ENCODE data around the gene EHMT1. TPM values are rescaled to one million over a fixed set of nuclear protein-coding genes. Genes with fewer than 3 reads are reported as not detected.

Gene EHMT1
- total and polyA plus RNA-seq, 10 of the 15 experiments (the other 5 are each of a cell fraction or from before 2014, with no cell fraction given) = 2.9 to 100 (median 48.1) TPM

- intact Hi-C loops (cut with micrococcal nuclease; ENCODE audit: unreplicated experiment) (no loop called here), in situ Hi-C loops (cut with MboI) (no loop called here)
- Histone ChIP-seq H4K20me1 (ENCODE audit: control insufficient read depth, insufficient read depth) (no peaks in the 10 kb centered on the region), H3K4me2 (ENCODE audit: control insufficient read depth, insufficient read depth) (no peak overlapping the region), H3K36me3 (ENCODE audit: control insufficient read depth in 2 of 2, insufficient read depth in 2 of 2, low read length in 1 of 2) (peaks cover 21 to 39% of the 10 kb centered on the region in 2 experiments), H3K4me3 (no peak overlapping the region), H3K27me3 (replicated peaks in 1 of 2; ENCODE audit: control insufficient read depth in 2 of 2, insufficient read depth in 2 of 2, low read length in 1 of 2) (no peaks in the 10 kb centered on the region), H3K9ac (ENCODE audit: control insufficient read depth, insufficient read depth, low read length) (no peak overlapping the region), H3K9me3 (replicated peaks; ENCODE audit: control insufficient read depth, insufficient read depth, low read length) (no peaks in the 10 kb centered on the region; the same call in 1 of the 3 replicates), H3K27ac (ENCODE audit: control insufficient read depth, insufficient read depth) (no peak overlapping the region; the same call in 1 of the 2 replicates), H2AFZ (ENCODE audit: control insufficient read depth, low read depth, low read length) (no peak overlapping the region), H3K79me2 (ENCODE audit: control insufficient read depth, insufficient read depth, low read length) (peaks cover 8% of the 10 kb centered on the region), H3K4me1 (ENCODE audit: control insufficient read depth, insufficient read depth, low read length) (peaks cover 39% of the 10 kb centered on the region)
- WGBS (ENCODE audit: insufficient coverage, insufficient replicate concordance, low lambda C conversion rate, missing lambda C conversion rate) = 88% methylated on average over 4 of the region's 4 CpGs
- ChIA-PET POLR2A (interaction anchor here (1.8 kb wide), 2 partner anchors 9 to 11 kb away, joined by 4 to 7 read pairs; no protein-coding TSS in a partner anchor), RAD21 (ENCODE audit: unreplicated experiment) (interaction anchor here (1.4 to 2.2 kb wide), 2 partner anchors 12 to 77 kb away, joined by 5 to 7 read pairs; no protein-coding TSS in a partner anchor), CTCF (interaction anchor here (0.7 to 1.8 kb wide), 4 partner anchors 8 to 17 kb away, joined by 3 to 4 read pairs (median 4); no protein-coding TSS in a partner anchor), SMC1A (ENCODE audit: uncharacterized antibody, unreplicated experiment) (interaction anchor here (1.0 to 2.2 kb wide), 4 partner anchors 9 to 13 kb away, joined by 4 to 9 read pairs (median 4); no protein-coding TSS in a partner anchor)
- DNase-seq (ENCODE audit: low read depth, low spot score) = no peak
- TF ChIP-seq CBX3 (IDR thresholded peaks at IDR 0.05; ENCODE audit: borderline replicate concordance, low read depth) (no peak), RAD51 (IDR thresholded peaks at IDR 0.05) (no peak), WRNIP1 (IDR thresholded peaks at IDR 0.05; ENCODE audit: borderline replicate concordance, low read depth, low read length) (no peak), TAF1 (IDR thresholded peaks at IDR 0.05; ENCODE audit: borderline replicate concordance, low read depth, low read length) (no peak), EP300 (IDR thresholded peaks at IDR 0.05; ENCODE audit: borderline replicate concordance in 1 of 2, control insufficient read depth in 1 of 2, low read depth in 2 of 2, low read length in 2 of 2) (no peak), MTA2 (IDR thresholded peaks at IDR 0.05; ENCODE audit: low read depth) (no peak)
- BruUV-seq (replicated peaks) = no TSS peak
- no peak for ATAC-seq
- FAIRE-seq = no peak
Measured at GRCh38 chr9:137749511-137749910, 130.7 kb downstream of the EHMT1 start.

- Histone ChIP-seq H3K79me2 (ENCODE audit: control insufficient read depth, insufficient read depth, low read length) (peaks cover 8% of the 10 kb centered on the region), H3K9me3 (replicated peaks; ENCODE audit: control insufficient read depth, insufficient read depth, low read length) (peaks cover 4% of the 10 kb centered on the region; the same call in 2 of the 3 replicates), H2AFZ (ENCODE audit: control insufficient read depth, low read depth, low read length) (no peak overlapping the region), H3K27ac (ENCODE audit: control insufficient read depth, insufficient read depth) (no peak overlapping the region), H3K36me3 (ENCODE audit: control insufficient read depth in 2 of 2, insufficient read depth in 2 of 2, low read length in 1 of 2) (peaks cover 24 to 44% of the 10 kb centered on the region in 2 experiments), H3K4me3 (no peak overlapping the region), H3K4me2 (ENCODE audit: control insufficient read depth, insufficient read depth) (no peak overlapping the region), H3K9ac (ENCODE audit: control insufficient read depth, insufficient read depth, low read length) (no peak overlapping the region), H4K20me1 (ENCODE audit: control insufficient read depth, insufficient read depth) (no peaks in the 10 kb centered on the region), H3K27me3 (replicated peaks in 1 of 2; ENCODE audit: control insufficient read depth in 2 of 2, insufficient read depth in 2 of 2, low read length in 1 of 2) (no peaks in the 10 kb centered on the region), H3K4me1 (ENCODE audit: control insufficient read depth, insufficient read depth, low read length) (peaks cover 34% of the 10 kb centered on the region)
- POLR2A ChIA-PET = interaction anchor here (1.8 kb wide), 2 partner anchors 9 to 11 kb away, joined by 4 to 7 read pairs; no protein-coding TSS in a partner anchor
- SMC1A ChIA-PET (ENCODE audit: uncharacterized antibody, unreplicated experiment) = interaction anchor here (1.0 to 2.2 kb wide), 4 partner anchors 9 to 12 kb away, joined by 4 to 9 read pairs (median 4); no protein-coding TSS in a partner anchor
- RAD21 ChIA-PET (ENCODE audit: unreplicated experiment) = interaction anchor here (1.2 to 2.2 kb wide), 2 partner anchors 12 to 77 kb away, joined by 4 to 7 read pairs; no protein-coding TSS in a partner anchor
- in situ Hi-C loops (cut with MboI) (no loop called here), intact Hi-C loops (cut with micrococcal nuclease; ENCODE audit: unreplicated experiment) (no loop called here)
- CTCF ChIA-PET = interaction anchor here (0.7 to 1.8 kb wide), 6 partner anchors 7 to 77 kb away, joined by 3 to 4 read pairs (median 4); no protein-coding TSS in a partner anchor
- no peak for ATAC-seq
- 97% methylated on average over 3 of the region's 3 CpGs for WGBS (ENCODE audit: insufficient coverage, insufficient replicate concordance, low lambda C conversion rate, missing lambda C conversion rate)
- DNase-seq (ENCODE audit: low read depth, low spot score) = no peak
- FAIRE-seq = no peak
- BruUV-seq (replicated peaks) = no TSS peak
- TF ChIP-seq TCF7 (IDR thresholded peaks at IDR 0.05; ENCODE audit: borderline replicate concordance) (no peak), ZBTB33 (IDR thresholded peaks at IDR 0.05) (no peak), TAF1 (IDR thresholded peaks at IDR 0.05; ENCODE audit: borderline replicate concordance, low read depth, low read length) (no peak), ZBTB11 (CRISPR knock-in tag; IDR thresholded peaks at IDR 0.05) (no peak), CHD1 (IDR thresholded peaks at IDR 0.05; ENCODE audit: low read depth, low read length) (no peak), ZZZ3 (IDR thresholded peaks at IDR 0.05; ENCODE audit: control insufficient read depth, insufficient read length, low read depth) (no peak)
Measured at GRCh38 chr9:137750007-137750406, 131.2 kb downstream of the EHMT1 start.

Measured in GM12878 (cell line).